GM12878 (cell line): ENCODE measurements around the gene SPON2.

Experiments
- EZH2 ChIP-seq: IDR thresholded peaks from 2 replicates; pipeline ENCODE4 v1.6.1; 2012; ENCODE audit warnings: low read depth, mild to moderate bottlenecking, control low read depth, inconsistent platforms, low read length, borderline replicate concordance; ENCODE audit not compliant: control insufficient read depth
- SP1 ChIP-seq: IDR thresholded peaks from one replicate; pipeline ENCODE4 v1.6.1; 2011; ENCODE audit warnings: low read depth, low read length
- ZSCAN29 ChIP-seq: fragments of 450-650 bp; IDR thresholded peaks from 2 replicates; pipeline ENCODE4 v1.6.1; 2017; ENCODE audit warnings: mild to moderate bottlenecking, moderate library complexity
- TF ChIP-seq, protein P1 (sequence below), 3 experiments: IDR thresholded peaks in 2 of 3; conservative IDR thresholded peaks in 1 of 3; 2 replicates each; pipeline ENCODE4 v1.5.1; 2011; ENCODE audit warnings: low read depth in 3 of 3, low read length in 3 of 3, mild to moderate bottlenecking in 3 of 3, control low read depth in 2 of 3, moderate library complexity in 2 of 3, inconsistent platforms in 1 of 3, mixed read lengths in 1 of 3; ENCODE audit not compliant: control insufficient read depth in 2 of 3, insufficient read depth in 1 of 3; ENCODE audit errors: extremely low read depth in 1 of 3

DNA sequence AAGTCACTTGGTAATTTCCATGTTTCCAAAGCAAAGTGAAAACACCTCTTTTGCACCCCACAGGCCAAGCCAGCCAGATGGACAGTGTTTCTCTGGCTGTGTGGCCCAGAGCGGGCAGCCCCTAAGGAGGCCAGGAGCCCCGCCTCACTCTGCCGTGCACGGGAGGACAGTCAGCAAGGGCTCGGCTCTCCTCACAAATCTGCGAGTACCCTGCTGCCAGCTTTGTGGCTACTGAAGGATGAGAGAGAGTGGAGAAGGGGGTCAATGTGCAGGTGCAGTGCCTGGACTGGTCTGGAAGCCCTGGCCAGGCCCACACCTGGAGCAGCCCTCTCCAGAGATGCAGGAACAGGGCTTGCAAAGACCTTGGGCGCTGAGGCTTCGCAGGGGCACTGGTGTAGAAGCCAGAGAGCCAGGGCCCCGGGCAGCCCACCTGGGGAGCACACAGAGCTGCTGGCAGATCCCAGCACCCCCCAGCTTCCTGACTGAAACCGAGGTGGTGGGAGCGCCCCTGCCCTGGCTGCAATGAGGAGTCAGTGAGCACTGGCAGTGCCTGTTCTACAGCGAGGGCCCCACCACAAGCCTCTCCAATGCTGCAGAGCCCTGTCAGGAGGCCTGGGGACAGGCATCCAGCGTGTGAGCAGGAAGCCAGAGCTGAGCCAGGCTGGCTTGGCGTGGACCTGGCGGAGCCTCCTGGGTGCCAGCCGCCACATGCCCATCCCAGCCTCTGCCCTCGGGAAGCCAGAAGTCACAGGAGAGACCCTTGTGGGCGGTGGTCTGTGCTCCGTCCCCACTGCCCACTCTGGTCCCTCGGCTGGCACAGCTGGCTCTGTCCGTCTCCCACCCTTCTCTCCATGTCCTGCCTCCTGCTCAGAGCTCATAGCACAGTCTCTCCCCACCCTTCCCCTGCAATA, 3.9 kb downstream of the SPON2 start:
- TF ChIP-seq ZSCAN29 (no peak), EZH2 (no peak), SP1 (no peak)
- TF ChIP-seq, protein P1, sequence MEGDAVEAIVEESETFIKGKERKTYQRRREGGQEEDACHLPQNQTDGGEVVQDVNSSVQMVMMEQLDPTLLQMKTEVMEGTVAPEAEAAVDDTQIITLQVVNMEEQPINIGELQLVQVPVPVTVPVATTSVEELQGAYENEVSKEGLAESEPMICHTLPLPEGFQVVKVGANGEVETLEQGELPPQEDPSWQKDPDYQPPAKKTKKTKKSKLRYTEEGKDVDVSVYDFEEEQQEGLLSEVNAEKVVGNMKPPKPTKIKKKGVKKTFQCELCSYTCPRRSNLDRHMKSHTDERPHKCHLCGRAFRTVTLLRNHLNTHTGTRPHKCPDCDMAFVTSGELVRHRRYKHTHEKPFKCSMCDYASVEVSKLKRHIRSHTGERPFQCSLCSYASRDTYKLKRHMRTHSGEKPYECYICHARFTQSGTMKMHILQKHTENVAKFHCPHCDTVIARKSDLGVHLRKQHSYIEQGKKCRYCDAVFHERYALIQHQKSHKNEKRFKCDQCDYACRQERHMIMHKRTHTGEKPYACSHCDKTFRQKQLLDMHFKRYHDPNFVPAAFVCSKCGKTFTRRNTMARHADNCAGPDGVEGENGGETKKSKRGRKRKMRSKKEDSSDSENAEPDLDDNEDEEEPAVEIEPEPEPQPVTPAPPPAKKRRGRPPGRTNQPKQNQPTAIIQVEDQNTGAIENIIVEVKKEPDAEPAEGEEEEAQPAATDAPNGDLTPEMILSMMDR (IDR thresholded peaks at IDR 0.05 in 2 of 3, conservative IDR thresholded peaks at IDR 0.05 in 1 of 3; ENCODE audit: control insufficient read depth in 2 of 3, extremely low read depth in 1 of 3, insufficient read depth in 1 of 3, low read depth in 3 of 3, low read length in 3 of 3) = no peak
